Pancreas (tissue), 10 donors: ENCODE measurements around the gene FBXO15. TPM values are rescaled to one million over a fixed set of nuclear protein-coding genes. Genes with fewer than 3 reads are reported as not detected.

Experiments used
- ATAC-seq, 4 donors: fragments of 200-7000 bp; cut with Tn5 transposase; one replicate each; pipeline versions ENCODE4 v1.8.0 to v1.9.1; 2020; ENCODE audit warnings: mild to moderate bottlenecking in 4 of 4, moderate library complexity in 4 of 4
- DNase-seq, 6 donors: peaks; one replicate each; pipeline ENCODE4 v3.0.0-alpha.2; 2020
- FAIRE-seq: peaks from 2 replicates; lab custom pipeline; 2012; peaks lifted over from hg19 to GRCh38; lab: Jason Lieb, UNC
- H3K27ac ChIP-seq, 4 donors: fragments of 200-600 bp; sonication (generic); 1 replicate in 3 of 4; 2 replicates in 1 of 4; pipeline versions ENCODE4 v1.5.0 to v1.8.0; 2020
- H3K27me3 ChIP-seq, 4 donors: fragments of 200-600 bp; one replicate each; pipeline ENCODE4 v1.8.0; 2021
- H3K36me3 ChIP-seq, 3 donors: fragments of 200-600 bp; sonication (generic) in 1 of 3; one replicate each; pipeline versions ENCODE4 v1.5.0 to v1.8.0; 2020 to 2021
- H3K4me1 ChIP-seq, 3 donors: fragments of 200-600 bp; one replicate each; pipeline ENCODE4 v1.8.0; 2021
- H3K4me3 ChIP-seq, 4 donors: fragments of 200-600 bp; sonication (generic) in 2 of 4; one replicate each; pipeline versions ENCODE4 v1.5.0 to v1.8.0; 2020 to 2021
- H3K9me3 ChIP-seq, 4 donors: fragments of 200-600 bp; one replicate each; pipeline ENCODE4 v1.8.0; 2021
- WGBS, 2 donors: extraction: QIAGEN DNeasy Blood & Tissue Kit; methylation state at CpG; one replicate each; pipeline ENCODE4 v1.1.7; 2013; 5-methylcytosine and 5-hydroxymethylcytosine counted together
- intact Hi-C, 3 donors: fragments of 100-400 bp; cut with DNase I; formaldehyde crosslinking; loops; one replicate each; pipeline versions ENCODE4 v1.11.1 to v1.14.2; 2022
- polyA plus RNA-seq, 2 donors: library from polyadenylated mRNA; stranded (reverse); fragments of 200-250 nt; gene quantifications; one replicate each; pipeline ENCODE4 v1.2.3, GENCODE V29; 2013
- total RNA-seq, 6 donors: library from RNA; stranded (reverse); fragmentation: NEBNext Ultra II Directional in 4 of 6; extraction: Animal tissue kit (Norgen Biotek cat#: 25700) in 4 of 6; gene quantifications; one replicate each; pipeline versions ENCODE4 v1.2.1 to v1.2.4, GENCODE V29; 2021 to 2023
- TF ChIP-seq, protein P1 (sequence below), 4 donors: fragments of 200-600 bp; sonication (generic) in 3 of 4; IDR thresholded peaks; one replicate each; pipeline versions ENCODE4 v1.5.0 to v1.8.0; 2021; ENCODE audit warnings: antibody characterized with exemption in 4 of 4
- donor health status: healthy with polysubstance abuse.
- donor health status: DM: no; HTN: no; CAD: no; lungs with moderate emphysema.
- donor health status: DM: no; HTN: no; CAD: no.
- donor health status: control.
- donor health status: control.
- donor health status: Bipolar disorder and iron deficiency.
- donor health status: DM: yes; HTN: yes; CAD: no.
- donor health status: DM: no; HTN: no; CAD: no.
- donor health status: DM: no; HTN: no; CAD: no.
- donor health status: DM: yes; HTN: yes; CAD: no.

Gene FBXO15
- total and polyA plus RNA-seq, 8 donors, result 0.37 to 7.1 (median 0.89) TPM

DNA sequence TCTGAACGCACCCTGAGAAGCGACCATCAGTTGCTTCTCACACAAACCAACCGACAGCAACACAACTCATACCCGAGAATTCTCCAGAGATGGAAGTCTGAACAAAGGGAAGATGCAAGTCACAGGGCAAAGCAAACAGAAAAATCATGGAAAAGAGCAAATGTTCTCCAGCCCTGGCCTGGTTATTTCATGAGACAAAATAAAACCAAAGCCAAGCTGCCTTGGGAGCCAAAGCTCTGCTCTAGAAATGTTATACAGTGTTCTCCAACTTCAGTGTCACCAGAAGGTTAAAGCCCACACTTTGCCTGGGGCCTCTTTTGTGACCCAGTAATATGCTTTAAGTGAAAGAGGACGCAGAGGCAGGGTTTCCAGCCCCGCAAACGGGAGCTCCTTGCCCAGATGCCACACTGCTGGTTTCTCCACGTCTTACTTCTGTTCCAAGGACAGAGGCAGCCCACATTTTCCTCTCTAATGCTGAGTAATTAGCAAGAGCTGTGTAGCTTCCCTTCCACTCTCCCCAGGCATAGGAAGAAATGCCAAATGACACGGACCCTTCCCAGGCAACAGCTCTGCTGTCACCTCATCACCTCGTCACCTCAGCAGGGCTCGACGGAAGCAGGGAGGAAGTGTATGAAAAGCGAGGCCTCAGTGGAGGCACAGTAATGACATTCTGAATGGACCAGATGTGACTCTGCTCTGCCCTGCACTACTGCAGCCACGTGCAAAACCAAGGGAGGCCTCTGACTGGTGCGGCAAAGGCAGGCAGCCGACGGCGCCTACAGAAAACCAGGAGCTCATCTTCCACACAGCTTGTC, 64.7 kb downstream of the FBXO15 start:
- peaks cover 0 to 3% (median 0%) of the 10 kb centered on the region in 3 donors for H3K4me1 ChIP-seq
- no peaks in the 10 kb centered on the region for H3K9me3 ChIP-seq
- H3K4me3 ChIP-seq, result no peak overlapping the region
- DNase-seq (no peak), FAIRE-seq (no peak), ATAC-seq (peak in 2 of 4 donors; percentile 12 to 14)
- H3K27me3 ChIP-seq, result no peaks in the 10 kb centered on the region
- WGBS, 2 donors, result 60 to 61% methylated on average over 18 of the region's 18 CpGs
- H3K27ac ChIP-seq, result no peak overlapping the region
- TF ChIP-seq, protein P1, sequence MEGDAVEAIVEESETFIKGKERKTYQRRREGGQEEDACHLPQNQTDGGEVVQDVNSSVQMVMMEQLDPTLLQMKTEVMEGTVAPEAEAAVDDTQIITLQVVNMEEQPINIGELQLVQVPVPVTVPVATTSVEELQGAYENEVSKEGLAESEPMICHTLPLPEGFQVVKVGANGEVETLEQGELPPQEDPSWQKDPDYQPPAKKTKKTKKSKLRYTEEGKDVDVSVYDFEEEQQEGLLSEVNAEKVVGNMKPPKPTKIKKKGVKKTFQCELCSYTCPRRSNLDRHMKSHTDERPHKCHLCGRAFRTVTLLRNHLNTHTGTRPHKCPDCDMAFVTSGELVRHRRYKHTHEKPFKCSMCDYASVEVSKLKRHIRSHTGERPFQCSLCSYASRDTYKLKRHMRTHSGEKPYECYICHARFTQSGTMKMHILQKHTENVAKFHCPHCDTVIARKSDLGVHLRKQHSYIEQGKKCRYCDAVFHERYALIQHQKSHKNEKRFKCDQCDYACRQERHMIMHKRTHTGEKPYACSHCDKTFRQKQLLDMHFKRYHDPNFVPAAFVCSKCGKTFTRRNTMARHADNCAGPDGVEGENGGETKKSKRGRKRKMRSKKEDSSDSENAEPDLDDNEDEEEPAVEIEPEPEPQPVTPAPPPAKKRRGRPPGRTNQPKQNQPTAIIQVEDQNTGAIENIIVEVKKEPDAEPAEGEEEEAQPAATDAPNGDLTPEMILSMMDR (IDR thresholded peaks at IDR 0.05), result peak in 1 of 4 donors; percentile 2
- intact Hi-C loops, result no loop called here
- no peaks in the 10 kb centered on the region for H3K36me3 ChIP-seq

GRCh38 chr18:74081966-74082741, 65.5 kb downstream of the FBXO15 start:
- DNase-seq, result peak; percentile 45 to 71 (median 51)
- peak; percentile 87 to 99 (median 90) for ATAC-seq
- no peak for FAIRE-seq
- Histone ChIP-seq H3K27ac (no peak overlapping the region), H3K4me3 (no peak overlapping the region), H3K4me1 (peaks cover 0 to 3% (median 0%) of the 10 kb centered on the region in 3 donors), H3K27me3 (no peaks in the 10 kb centered on the region), H3K9me3 (no peaks in the 10 kb centered on the region), H3K36me3 (no peaks in the 10 kb centered on the region)
- intact Hi-C loops, result no loop called here
- WGBS, 2 donors, result 54 to 62% methylated on average over 13 of the region's 13 CpGs
- TF ChIP-seq, protein P1 (IDR thresholded peaks at IDR 0.05), result peak in 1 of 4 donors; percentile 12

DNA sequence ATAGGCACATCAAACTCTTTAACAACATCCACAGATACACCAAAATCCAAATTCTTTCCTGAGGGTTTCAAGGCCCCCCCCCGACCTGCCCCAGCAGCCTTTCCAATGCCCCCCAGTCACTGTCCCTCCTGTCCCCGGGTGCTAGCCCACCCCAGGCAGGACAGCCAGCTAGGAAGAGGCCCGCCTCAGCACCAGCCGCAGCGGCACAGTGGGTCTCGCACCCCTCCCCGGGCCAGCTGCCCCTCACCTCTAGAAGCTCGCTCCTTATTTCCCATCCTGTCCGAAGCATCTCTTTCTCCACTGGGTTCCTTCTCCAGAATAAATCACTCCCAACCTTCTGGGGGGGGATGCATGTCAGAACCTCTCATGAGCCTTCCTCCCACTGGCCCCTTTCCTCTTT, 69.4 kb downstream of the FBXO15 start:
- H3K4me3 ChIP-seq, result no peak overlapping the region
- FAIRE-seq (no peak), DNase-seq (no peak), ATAC-seq (no peak)
- intact Hi-C loops, result no loop called here
- no peaks in the 10 kb centered on the region for H3K9me3 ChIP-seq
- H3K36me3 ChIP-seq, result no peaks in the 10 kb centered on the region
- WGBS, 2 donors, result 82 to 87% methylated on average over 9 of the region's 9 CpGs
- TF ChIP-seq, protein P1 (IDR thresholded peaks at IDR 0.05), result no peak
- peaks cover 0 to 3% (median 0%) of the 10 kb centered on the region in 3 donors for H3K4me1 ChIP-seq
- no peaks in the 10 kb centered on the region for H3K27me3 ChIP-seq
- H3K27ac ChIP-seq, result no peak overlapping the region

DNA sequence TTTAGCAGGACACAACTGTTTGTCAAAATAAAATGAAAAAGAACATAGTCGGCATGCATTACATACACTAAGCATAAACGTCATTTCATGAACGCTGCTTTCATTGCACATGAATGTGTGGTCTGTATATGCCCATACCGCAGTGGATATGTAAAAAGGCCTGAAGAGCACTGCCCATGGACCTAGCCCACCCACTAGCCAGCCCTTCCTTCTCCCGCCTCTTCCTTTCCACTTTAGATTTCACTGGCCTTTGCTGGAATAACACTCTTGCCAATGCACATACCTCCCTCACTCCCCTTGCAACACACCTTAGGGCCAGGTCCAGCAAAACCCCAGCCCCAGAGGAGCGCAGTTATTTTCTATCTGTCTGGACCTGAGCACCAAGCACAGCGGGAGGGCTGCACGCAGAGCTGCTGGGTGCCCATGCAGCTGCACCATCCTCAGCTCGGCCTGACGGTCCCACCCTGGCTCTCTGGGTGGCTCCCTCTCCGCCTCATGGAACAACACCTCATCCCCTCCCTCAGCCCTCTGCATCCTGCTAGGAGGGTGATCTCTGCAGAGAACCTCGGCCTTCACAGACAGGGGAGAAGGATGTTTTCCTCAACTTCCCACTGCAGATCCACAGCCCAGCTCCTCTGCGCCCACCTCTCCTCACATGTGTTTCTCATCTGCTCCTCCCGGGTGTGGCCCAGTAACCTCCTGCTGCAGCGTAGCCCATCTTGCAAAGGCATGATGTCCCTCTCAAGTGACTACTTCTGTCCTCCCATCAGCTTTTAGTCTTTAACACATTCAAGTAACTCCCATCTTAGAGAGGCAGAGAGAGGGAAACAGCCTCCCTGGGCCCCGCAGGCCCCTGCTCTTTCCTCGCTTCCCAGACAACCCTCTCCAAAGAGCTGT, 72.7 kb downstream of the FBXO15 start:
- no peaks in the 10 kb centered on the region for H3K4me1 ChIP-seq
- ATAC-seq, result no peak
- H3K9me3 ChIP-seq, result no peaks in the 10 kb centered on the region
- TF ChIP-seq, protein P1 (IDR thresholded peaks at IDR 0.05), result no peak
- H3K36me3 ChIP-seq, result no peaks in the 10 kb centered on the region
- intact Hi-C loops, result no loop called here
- 86 to 91% methylated on average over 17 of the region's 17 CpGs for WGBS, 2 donors
- H3K27ac ChIP-seq, result no peak overlapping the region
- peak in 1 of 6 donors; percentile 41 for DNase-seq
- no peaks in the 10 kb centered on the region for H3K27me3 ChIP-seq
- H3K4me3 ChIP-seq, result no peak overlapping the region
- FAIRE-seq, result no peak
